Measurements from ENCODE around the gene DMRT1.

The DMRT1 gene

GRCh38 chr9:804026-804425 lies 37.5 kb upstream of the DMRT1 start:
- TF ChIP-seq ZFX (IDR thresholded peaks at IDR 0.05; ENCODE audit: borderline replicate concordance) (no peak), CTCF (IDR thresholded peaks at IDR 0.05) (no peak)
- no peak overlapping the region for H3K27ac ChIP-seq

DNA sequence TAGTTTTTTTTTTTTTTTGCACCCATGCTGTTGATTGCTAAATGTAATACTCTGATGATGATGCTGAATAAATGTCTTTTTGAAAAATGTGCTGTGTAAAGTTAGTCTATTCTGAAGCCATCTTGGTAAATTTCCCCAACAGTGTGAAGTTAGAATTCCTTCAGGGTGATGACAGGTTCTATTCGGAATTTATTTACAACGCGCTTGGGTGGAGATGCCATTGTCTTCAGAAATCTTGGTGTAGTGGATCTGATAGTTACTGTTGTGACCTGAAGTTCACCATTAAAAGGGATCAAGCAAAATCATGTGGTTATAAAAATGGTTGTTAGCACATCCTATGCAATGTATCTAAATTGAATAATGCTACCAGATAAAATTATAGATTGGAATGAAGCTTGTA lies 36.3 kb upstream of the DMRT1 start:
- H3K27ac ChIP-seq = no peak overlapping the region
- no peak for TF ChIP-seq CTCF (IDR thresholded peaks at IDR 0.05)
- TF ChIP-seq ZFX (IDR thresholded peaks at IDR 0.05; ENCODE audit: borderline replicate concordance) = no peak

GRCh38 chr9:806285-807156 lies 35.0 kb upstream of the DMRT1 start:
- H3K27ac ChIP-seq = no peak overlapping the region
- TF ChIP-seq CTCF (IDR thresholded peaks at IDR 0.05) (peak; percentile 77), ZFX (IDR thresholded peaks at IDR 0.05; ENCODE audit: borderline replicate concordance) (no peak)

- no peak overlapping the region for H3K27ac ChIP-seq
- TF ChIP-seq ZFX (IDR thresholded peaks at IDR 0.05; ENCODE audit: borderline replicate concordance) (no peak), CTCF (IDR thresholded peaks at IDR 0.05) (no peak)
Measured at GRCh38 chr9:811106-811531, 30.4 kb upstream of the DMRT1 start.

DNA sequence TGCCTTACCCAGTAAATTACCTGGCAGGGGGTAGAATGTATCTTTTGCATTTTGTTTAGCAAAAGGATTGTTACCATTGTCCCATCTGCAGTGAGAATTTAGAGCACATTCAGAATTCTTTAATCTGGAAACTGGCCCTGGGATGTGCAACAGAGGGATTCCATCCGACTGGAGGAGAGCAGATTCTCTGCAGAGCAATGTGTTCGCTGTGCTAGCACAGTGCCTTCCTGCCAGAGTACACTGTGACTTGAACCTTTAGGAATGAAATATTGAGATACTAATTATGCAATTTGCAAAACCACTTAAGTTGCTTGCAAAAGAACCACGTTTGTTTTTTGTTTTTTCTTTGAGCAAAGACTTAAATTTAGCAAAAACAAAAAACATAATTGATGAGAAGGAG lies 22.5 kb upstream of the DMRT1 start:
- TF ChIP-seq CTCF (IDR thresholded peaks at IDR 0.05) (no peak), ZFX (IDR thresholded peaks at IDR 0.05; ENCODE audit: borderline replicate concordance) (no peak)
- no peak overlapping the region for H3K27ac ChIP-seq

DNA sequence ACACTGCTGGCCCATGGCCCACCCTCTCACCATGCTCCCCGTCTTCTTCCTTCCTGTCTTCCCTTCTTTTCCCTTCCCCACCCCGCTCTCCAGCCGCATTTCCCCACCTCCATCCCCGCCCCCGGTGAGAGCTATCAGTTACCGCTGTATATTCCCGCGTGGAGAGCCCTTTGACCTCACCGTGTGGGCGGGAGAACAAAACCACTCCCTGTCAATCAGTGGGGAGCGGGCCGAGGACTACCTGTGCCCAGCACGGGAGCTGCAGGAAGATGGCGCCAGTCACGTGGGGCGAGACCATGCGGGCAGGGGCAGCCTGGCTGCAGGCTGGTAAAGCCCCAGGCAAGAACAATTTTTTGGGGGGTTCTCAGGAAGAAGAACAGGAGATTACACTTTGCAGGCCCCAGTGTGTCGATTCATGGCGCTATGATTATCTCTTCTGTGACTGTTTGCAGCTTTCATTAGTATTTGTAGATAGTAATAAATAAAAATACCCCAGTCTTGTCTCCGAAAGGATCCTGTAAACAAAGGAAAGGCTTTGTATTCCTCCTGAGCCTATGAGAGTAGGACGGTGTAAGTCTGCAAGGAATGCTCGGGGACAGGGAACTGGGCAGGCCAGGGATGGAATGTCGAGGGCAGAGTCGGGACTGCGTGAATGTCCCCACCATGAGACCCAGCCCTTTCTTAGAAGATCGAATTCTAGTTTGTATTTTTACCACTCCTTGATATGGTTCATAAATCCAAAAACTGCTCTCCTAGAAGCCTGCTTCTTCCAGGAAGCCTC lies 14.8 kb upstream of the DMRT1 start:
- no peak overlapping the region for H3K27ac ChIP-seq
- TF ChIP-seq ZFX (IDR thresholded peaks at IDR 0.05; ENCODE audit: borderline replicate concordance) (no peak), CTCF (IDR thresholded peaks at IDR 0.05) (no peak)

GRCh38 chr9:840343-840742 lies 1.2 kb upstream of the DMRT1 start:
- no peak overlapping the region for H3K27ac ChIP-seq
- TF ChIP-seq CTCF (IDR thresholded peaks at IDR 0.05) = no peak
- TF ChIP-seq ZFX (IDR thresholded peaks at IDR 0.05; ENCODE audit: borderline replicate concordance) = no peak
